DMS114 treated with DMSO at 0.1 percent for 48 hours (cell line): Measurements from ENCODE around the gene SH3GL1.
"Not testable (repeated sequence)": the region's sequence is repeated elsewhere in the genome, so short reads cannot be mapped to it uniquely, and the experiment has no call there.

Experiments used
- DNase-seq: peaks from one replicate; lab custom pipeline; 2025; ENCODE audit not compliant: unreplicated experiment; lab: John Stamatoyannopoulos, UW

The SH3GL1 gene

GRCh38 chr19:4365791-4366665 lies 34.3 kb downstream of the SH3GL1 start:
- DNase-seq = no peak

DNA sequence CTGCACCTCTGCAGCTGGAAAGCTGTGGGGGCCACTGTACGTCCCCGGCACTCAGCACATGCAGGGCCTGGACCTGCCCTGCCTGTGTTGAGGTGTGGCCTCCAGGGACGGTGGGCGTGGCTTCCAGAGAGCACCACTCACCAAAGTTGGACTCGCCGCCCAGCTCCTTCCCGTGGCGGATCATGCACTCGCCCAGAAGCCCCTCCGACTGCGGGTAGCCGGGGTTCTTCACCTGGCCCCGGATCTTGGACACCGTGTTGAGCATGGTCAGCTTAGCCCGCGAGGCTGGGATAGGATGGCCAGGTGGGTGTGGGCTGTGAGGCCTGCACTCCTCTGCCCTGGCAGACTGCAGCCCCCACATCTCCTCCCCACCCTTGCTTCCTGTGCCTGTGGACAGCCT lies 35.0 kb downstream of the SH3GL1 start:
- no peak for DNase-seq

- DNase-seq = no peak
Measured at GRCh38 chr19:4363571-4364304, 36.6 kb downstream of the SH3GL1 start.

DNA sequence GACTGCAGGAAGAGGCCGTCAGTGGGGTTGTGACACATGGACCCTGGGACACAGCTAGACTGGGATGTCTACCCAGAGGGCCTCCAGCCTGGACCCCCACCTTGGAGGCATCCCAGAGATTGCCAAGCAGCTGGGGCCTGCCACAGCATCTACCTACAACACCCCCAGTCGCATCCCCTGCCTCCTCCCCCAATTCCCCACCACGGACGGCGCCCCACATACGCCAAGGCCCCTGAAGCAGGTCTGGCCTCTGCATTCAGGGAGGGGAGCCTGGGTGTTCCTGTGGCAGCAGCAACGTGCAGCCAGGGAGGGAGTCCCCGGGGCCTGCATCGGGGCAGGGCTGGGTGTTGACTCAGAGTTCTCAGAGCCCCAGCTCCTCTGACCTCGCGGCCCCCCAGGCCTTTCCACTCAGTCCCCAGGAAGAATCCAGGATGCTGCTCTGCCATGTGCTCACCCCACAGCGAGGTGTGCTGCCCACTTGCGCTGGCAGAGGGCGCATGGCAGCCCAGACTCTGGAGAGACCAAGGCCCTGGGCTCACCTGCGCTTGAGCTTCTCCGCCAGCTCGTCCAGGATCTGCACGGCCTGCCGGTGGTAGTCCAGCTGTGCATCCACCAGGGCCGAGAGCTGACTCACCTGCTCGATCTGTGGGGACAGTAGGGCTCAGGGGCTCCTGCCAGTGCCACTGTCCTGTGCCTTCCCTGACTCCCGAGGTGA lies 37.4 kb downstream of the SH3GL1 start:
- DNase-seq = no peak

DNA sequence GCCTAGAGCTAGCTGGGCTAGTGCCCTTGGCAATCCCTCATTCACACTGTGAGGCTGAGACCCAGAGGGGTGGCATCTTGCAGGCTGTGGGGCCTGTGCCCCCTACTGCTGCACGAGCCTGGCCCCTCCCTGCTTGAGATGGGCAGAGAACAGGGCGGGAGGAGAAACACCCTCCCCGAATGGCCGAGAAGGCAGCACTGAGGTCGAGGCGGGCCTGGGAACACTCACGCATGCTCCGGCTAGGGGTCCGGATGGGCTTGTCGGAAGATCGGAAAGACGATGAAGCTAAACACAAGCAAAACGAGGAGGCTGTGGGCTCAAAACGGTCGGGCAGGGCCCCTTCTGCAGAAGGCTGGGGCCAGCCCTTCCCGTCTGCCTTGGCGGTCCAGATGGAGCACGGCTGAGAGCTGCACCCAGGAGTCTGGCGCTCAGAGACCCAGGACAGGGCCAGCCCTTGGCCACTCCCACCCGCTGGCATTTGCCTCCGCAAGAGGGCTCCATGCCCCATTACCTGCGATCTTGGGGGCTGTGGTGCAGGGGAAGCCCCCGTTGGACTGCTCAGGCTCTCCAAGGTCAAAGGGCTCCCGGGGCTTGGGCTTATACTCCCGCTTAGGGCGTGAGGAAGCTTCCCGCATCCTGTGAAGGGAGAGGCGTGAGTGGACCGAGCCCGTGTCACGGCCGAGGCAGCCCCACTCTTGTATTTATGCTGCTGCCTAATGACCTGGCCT lies 38.1 kb downstream of the SH3GL1 start:
- no peak for DNase-seq

DNA sequence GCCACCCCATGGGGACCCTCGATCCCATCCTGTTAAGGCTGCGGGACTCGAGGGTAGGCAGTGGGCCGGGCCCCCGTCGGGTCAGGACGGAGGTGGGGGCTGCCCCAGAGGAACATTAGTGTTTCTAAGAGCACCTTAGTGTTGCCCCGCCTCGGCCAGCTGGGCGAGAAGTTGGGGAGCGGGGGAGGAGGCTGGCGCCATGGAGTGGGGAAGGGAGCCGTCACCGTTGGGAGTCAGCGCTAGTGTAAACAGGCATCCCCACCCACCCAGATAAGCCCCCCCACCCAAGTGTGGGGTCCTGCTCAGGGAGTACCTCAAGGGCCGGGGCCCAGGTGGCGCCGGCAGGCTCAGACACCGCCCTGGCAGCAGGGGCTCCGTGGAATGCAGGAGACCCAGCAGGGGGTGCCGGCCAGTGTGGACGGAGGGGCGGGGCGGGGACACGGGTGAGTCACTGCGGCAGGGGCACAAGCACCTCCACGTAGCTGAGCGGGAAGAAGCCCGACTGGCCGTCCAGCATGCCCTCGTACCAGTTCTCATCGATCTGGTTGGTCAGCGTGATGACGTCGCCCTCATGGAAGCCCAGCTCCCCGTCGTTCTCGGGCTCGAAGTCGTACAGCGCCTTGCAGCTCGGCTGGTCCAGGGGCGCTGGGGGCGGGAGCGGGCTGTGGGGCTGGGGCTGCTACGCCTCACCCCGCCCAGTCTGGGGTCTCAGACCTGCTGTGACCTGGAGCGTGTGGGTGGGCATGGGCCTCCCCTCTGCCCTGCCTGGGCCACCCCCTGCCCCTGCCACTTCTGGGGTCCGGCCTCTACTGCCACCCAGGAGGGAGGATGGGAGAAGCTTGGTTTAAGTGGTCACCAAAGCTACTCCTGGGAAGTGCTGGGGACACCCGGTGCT lies 38.9 kb downstream of the SH3GL1 start:
- DNase-seq = no peak

DNA sequence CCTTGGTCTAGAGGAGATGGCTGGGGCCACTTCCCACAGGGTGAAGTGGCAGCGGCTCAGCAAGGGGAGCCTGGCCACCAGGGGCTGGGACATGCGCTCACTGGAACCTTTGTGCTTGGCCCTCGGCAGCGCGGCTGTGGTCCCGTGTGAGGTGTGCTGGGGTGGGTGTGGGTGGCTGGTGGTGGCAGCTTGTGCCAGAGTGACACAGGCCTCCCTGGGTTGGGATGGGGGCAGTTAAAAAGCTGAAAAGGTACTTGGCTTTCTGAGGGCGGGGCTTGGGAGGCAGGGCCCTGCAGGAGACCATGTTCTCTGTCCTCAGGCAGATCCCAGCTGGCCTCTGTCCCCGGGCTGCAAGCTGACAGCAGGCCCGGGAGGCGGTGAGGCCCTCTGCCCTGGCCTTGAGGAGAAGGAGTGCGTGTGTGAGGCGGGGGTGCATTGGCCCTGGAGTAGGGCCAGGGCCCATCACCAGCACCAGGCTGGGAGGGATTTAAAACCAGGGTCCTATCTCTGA lies 39.7 kb downstream of the SH3GL1 start:
- no peak for DNase-seq

GRCh38 chr19:4360081-4360569 lies 40.2 kb downstream of the SH3GL1 start:
- DNase-seq = no peak

DNA sequence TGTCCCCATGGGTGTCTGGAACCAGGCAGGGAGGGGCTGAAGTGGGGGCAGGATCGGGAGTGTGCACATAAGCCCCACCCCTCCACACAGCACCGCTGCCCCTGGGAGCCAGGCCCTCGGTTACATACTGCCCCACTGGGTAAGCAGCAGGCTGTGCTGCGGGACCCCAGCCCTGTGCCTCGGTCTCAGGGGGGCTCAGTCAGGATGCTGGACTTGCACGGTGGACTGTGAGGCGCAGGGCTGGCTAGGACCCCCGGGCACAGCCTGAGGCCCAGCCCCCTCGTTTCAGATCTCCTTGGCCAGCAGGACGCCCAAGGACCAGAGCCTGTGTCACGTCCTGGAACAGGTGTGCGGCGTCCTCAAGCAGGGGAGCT lies 40.7 kb downstream of the SH3GL1 start:
- DNase-seq = no peak

GRCh38 chr19:4358709-4359626 lies 41.4 kb downstream of the SH3GL1 start:
- no peak for DNase-seq

DNA sequence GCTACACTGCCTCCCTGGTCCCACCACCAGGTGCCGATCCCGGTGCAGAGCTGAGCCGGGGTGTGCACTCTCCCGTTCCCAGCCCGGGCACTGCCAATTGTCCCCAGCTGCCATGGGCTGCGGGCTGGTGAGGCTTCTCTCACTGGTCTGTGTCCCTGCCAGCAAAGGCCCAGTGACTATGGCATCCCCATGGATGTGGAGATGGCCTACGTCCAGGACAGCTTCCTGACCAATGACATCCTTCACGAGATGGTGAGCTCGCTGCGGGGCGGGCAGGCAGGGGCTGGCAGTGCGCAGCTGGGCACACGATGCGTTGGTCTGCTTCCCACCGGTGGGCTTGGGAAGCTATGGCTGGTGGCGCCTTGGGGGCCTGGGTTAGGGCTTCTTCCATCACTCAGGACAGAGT lies 42.4 kb downstream of the SH3GL1 start:
- no peak for DNase-seq

DNA sequence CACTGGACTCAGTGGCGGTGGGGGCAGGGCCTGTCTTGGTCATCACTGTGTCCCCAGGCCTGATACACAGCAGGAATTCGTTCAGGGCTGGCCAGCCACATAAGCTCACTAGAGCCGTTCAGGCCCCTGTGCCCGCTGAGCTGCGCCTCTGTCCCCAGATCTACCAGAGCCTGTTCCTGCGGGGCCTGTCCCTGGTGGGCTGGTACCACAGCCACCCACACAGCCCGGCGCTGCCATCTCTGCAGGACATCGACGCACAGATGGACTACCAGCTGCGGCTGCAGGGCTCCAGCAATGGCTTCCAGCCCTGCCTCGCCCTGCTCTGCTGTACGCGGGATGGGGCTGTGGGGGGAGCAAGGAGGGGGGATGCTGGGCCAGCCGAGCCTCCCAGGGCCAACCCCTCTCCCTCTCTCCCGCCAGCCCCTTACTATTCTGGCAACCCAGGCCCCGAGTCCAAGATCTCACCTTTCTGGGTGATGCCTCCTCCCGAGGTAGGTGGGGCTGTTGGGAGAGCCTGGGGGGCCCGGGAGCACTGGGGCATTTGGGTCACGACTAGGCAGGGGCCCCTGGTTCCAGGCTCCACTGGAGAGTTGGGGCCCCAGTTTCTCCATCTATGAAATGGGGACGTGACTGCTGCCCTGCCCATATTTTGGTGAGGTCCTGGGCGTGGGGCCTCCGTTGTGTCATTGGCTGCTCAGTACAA lies 43.1 kb downstream of the SH3GL1 start:
- no peak for DNase-seq

- DNase-seq = no peak
Measured at GRCh38 chr19:4354897-4355296, 45.5 kb downstream of the SH3GL1 start.

DNA sequence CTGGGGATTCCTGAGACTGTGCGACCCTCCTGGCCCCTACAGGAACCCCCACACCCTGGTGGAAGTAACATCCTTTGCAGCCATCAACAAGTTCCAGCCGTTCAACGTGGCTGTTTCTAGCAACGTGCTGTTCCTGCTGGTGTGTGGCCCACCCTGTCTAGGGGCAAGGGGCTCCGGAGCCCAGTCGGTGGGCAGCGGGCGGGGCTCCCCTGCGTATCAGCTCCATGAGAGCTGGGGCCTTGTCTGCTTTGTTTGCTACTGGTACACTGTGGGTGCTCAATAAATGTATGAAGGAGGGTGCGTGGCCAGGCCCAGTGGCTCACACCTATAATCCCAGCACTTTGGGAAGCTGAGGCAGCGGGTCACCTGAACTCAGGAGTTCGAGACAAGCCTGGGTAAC lies 46.1 kb downstream of the SH3GL1 start:
- DNase-seq = no peak

- DNase-seq = peak; percentile 20
Measured at GRCh38 chr19:4352701-4353121, 47.6 kb downstream of the SH3GL1 start.

GRCh38 chr19:4350726-4351125 lies 49.6 kb downstream of the SH3GL1 start:
- no peak for DNase-seq

- no peak for DNase-seq
Measured at GRCh38 chr19:4350111-4350510, 50.2 kb downstream of the SH3GL1 start.

- DNase-seq = not testable (repeated sequence)
Measured at GRCh38 chr19:4349225-4349624, 51.1 kb downstream of the SH3GL1 start.
